Kidney (tissue), 14 donors: ENCODE results near the gene STK35. TPM values are rescaled to one million over a fixed set of nuclear protein-coding genes. Genes with fewer than 3 reads are reported as not detected.

ENCODE experiments used
- DNase-seq, 5 donors: peaks; one replicate each; pipeline ENCODE4 v3.0.0-alpha.2; 2013 to 2020
- FAIRE-seq: peaks from 2 replicates; lab custom pipeline; 2012; peaks lifted over from hg19 to GRCh38; lab: Jason Lieb, UNC
- H3K27ac ChIP-seq, 2 donors: one replicate each; pipeline ENCODE4 v1.7.0; 2013; ENCODE audit warnings: low read depth in 2 of 2, low read length in 2 of 2, inconsistent platforms in 1 of 2
- H3K27me3 ChIP-seq: one replicate; pipeline ENCODE4 v1.7.1; 2013; ENCODE audit warnings: low read length, inconsistent platforms; ENCODE audit not compliant: control insufficient read depth, insufficient read depth
- H3K36me3 ChIP-seq, 3 donors: one replicate each; pipeline versions ENCODE4 v1.7.0 to v1.7.1; 2013; ENCODE audit warnings: low read length in 3 of 3, control low read depth in 1 of 3, inconsistent platforms in 1 of 3; ENCODE audit not compliant: insufficient read depth in 3 of 3, control insufficient read depth in 2 of 3
- H3K4me1 ChIP-seq, 3 donors: one replicate each; pipeline versions ENCODE4 v1.7.0 to v1.7.1; 2013; ENCODE audit warnings: low read length in 3 of 3, inconsistent platforms in 1 of 3, low read depth in 1 of 3; ENCODE audit not compliant: control insufficient read depth in 2 of 3, insufficient read depth in 2 of 3
- H3K4me3 ChIP-seq, 3 donors: one replicate each; pipeline versions ENCODE4 v1.7.0 to v1.8.1; 2013; ENCODE audit warnings: low read length in 3 of 3, control low read depth in 1 of 3, inconsistent platforms in 1 of 3
- H3K9ac ChIP-seq, 3 donors: one replicate each; pipeline versions ENCODE4 v1.7.0 to v1.7.1; 2013; ENCODE audit warnings: low read length in 3 of 3, control low read depth in 1 of 3, inconsistent platforms in 1 of 3
- H3K9me3 ChIP-seq, 3 donors: one replicate each; pipeline versions ENCODE4 v1.7.0 to v1.7.1; 2013; ENCODE audit warnings: low read length in 3 of 3, control low read depth in 1 of 3, inconsistent platforms in 1 of 3; ENCODE audit not compliant: control insufficient read depth in 2 of 3, insufficient read depth in 1 of 3
- CTCF ChIP-seq: IDR thresholded peaks from 3 replicates; pipeline ENCODE4 v1.5.1; 2012; ENCODE audit warnings: mild to moderate bottlenecking, moderate library complexity, borderline replicate concordance; ENCODE audit not compliant: insufficient read depth; ENCODE audit errors: extremely low read depth
- intact Hi-C: fragments of 100-400 bp; cut with DNase I; formaldehyde crosslinking; loops from one replicate; pipeline ENCODE4 v1.11.1; 2022
- polyA plus RNA-seq: library from polyadenylated mRNA; stranded (reverse); fragments of 350-450 nt; fragmentation: Illumina TruSeq; extraction: RNeasy Lipid Tissue Mini Kit (QIAGEN cat#74804); gene quantifications from one replicate; pipeline ENCODE4 v1.2.3, GENCODE V29; 2014; ENCODE audit warnings: low read depth, low replicate concordance; ENCODE audit not compliant: insufficient read depth
- total RNA-seq: library from RNA; stranded (reverse); fragmentation: NEBNext Ultra II Directional; extraction: Animal tissue kit (Norgen Biotek cat#: 25700); gene quantifications from one replicate; pipeline ENCODE4 v1.2.1, GENCODE V29; 2021
- donor health status: control.
- donor health status: control.
- donor health status: control.
- donor health status: control.
- donor health status: control.
- donor health status: DM: yes; HTN: yes; CAD: no.
- donor health status: Normal renal cell carcinoma (clear cell type).

STK35 gene
- total and polyA plus RNA-seq, 2 donors from 2014 or later, result 3.7 to 16.5 TPM

- H3K9ac ChIP-seq, result no peak overlapping the region
- no peak overlapping the region for H3K4me3 ChIP-seq
- no peak overlapping the region for H3K27ac ChIP-seq
- FAIRE-seq, result no peak
- peaks cover 0 to 12% (median 0%) of the 10 kb centered on the region in 3 donors for H3K4me1 ChIP-seq
- TF ChIP-seq CTCF, result no peak
- intact Hi-C loops, result no loop called here
- no peaks in the 10 kb centered on the region for H3K36me3 ChIP-seq
- H3K27me3 ChIP-seq, result no peaks in the 10 kb centered on the region
- H3K9me3 ChIP-seq, result no peaks in the 10 kb centered on the region
- DNase-seq, result peak in 1 of 5 donors; percentile 21
Measured at GRCh38 chr20:2153326-2153725, 51.7 kb downstream of the STK35 start.

- Histone ChIP-seq H3K9me3 (no peaks in the 10 kb centered on the region), H3K4me1 (peaks cover 0 to 8% (median 0%) of the 10 kb centered on the region in 3 donors), H3K36me3 (no peaks in the 10 kb centered on the region), H3K27me3 (no peaks in the 10 kb centered on the region), H3K27ac (no peak overlapping the region), H3K4me3 (no peak overlapping the region), H3K9ac (no peak overlapping the region)
- DNase-seq (no peak), FAIRE-seq (no peak)
- no peak for TF ChIP-seq CTCF
- intact Hi-C loops, result no loop called here
Measured at GRCh38 chr20:2156224-2156623, 54.6 kb downstream of the STK35 start.

GRCh38 chr20:2156666-2157624, 55.3 kb downstream of the STK35 start:
- no peak overlapping the region for H3K4me3 ChIP-seq
- FAIRE-seq, result no peak
- no peak overlapping the region for H3K9ac ChIP-seq
- H3K9me3 ChIP-seq, result no peaks in the 10 kb centered on the region
- H3K27me3 ChIP-seq, result no peaks in the 10 kb centered on the region
- intact Hi-C loops, result no loop called here
- TF ChIP-seq CTCF, result no peak
- no peak for DNase-seq
- no peak overlapping the region for H3K27ac ChIP-seq
- H3K36me3 ChIP-seq, result no peaks in the 10 kb centered on the region
- H3K4me1 ChIP-seq, result peaks cover 0 to 6% (median 0%) of the 10 kb centered on the region in 3 donors
